HepG2 (cell line): ENCODE results near the gene ZNF644. TPM values are rescaled to one million over a fixed set of nuclear protein-coding genes. Genes with fewer than 3 reads are reported as not detected.

ENCODE experiments used
- ATAC-seq: fragments of 200-7000 bp; cut with Tn5 transposase; 3 replicates; pipeline ENCODE4 v1.9.1; 2020; ENCODE audit warnings: mild to moderate bottlenecking, moderate library complexity
- BruUV-seq: library from RNA; stranded (reverse); fragments of 400-500 nt; replicated peaks from 2 replicates; lab custom pipeline; 2021; lab: Mats Ljungman, UMichigan
- CTCF ChIA-PET: fragments of 300-600 bp; formaldehyde crosslinking; extraction: SDS; loops from one replicate; lab custom pipeline; 2021; ENCODE audit warnings: low total read pairs, inconsistent platforms, low intra/inter-chr PET ratio; lab: Yijun Ruan, JAX
- POLR2A ChIA-PET: fragments of 350-600 bp; sonication (Branson Sonifier 250); formaldehyde crosslinking; loops from one replicate; lab custom pipeline; 2020; ENCODE audit warnings: antibody characterized with exemption, inconsistent platforms; lab: Yijun Ruan, JAX
- DNase-seq: peaks from one replicate; pipeline ENCODE4 v3.0.0-alpha.2; 2015; ENCODE audit warnings: low spot score
- FAIRE-seq: peaks from 3 replicates; lab custom pipeline; 2011; peaks lifted over from hg19 to GRCh38; lab: Jason Lieb, UNC
- H2AFZ ChIP-seq: one replicate; pipeline ENCODE4 v1.6.1; 2011; ENCODE audit warnings: low read length, inconsistent platforms
- H3K27ac ChIP-seq: fragments of 300-600 bp; 3 replicates; pipeline ENCODE4 v1.8.0; 2011; ENCODE audit warnings: mixed run types, mild to moderate bottlenecking, mixed read lengths, low read length, inconsistent platforms; ENCODE audit not compliant: insufficient read depth; ENCODE audit errors: extremely low read length
- H3K27me3 ChIP-seq, 2 experiments: fragments of 200-600 bp in 1 of 2; 2 replicates in 1 of 2; 3 replicates in 1 of 2; pipeline versions ENCODE4 v1.6.0 to v1.8.0; 2011; ENCODE audit warnings: low read length in 2 of 2, mild to moderate bottlenecking in 2 of 2, moderate library complexity in 2 of 2, inconsistent platforms in 1 of 2; ENCODE audit not compliant: insufficient read depth in 2 of 2, control insufficient read depth in 1 of 2
- H3K36me3 ChIP-seq, 2 experiments: fragments of 200-600 bp in 1 of 2; replicated peaks in 1 of 2; 2 replicates in 1 of 2; 3 replicates in 1 of 2; pipeline versions ENCODE4 v1.5.1 to v1.8.0; 2011; ENCODE audit warnings: low read length in 2 of 2, inconsistent platforms in 1 of 2; ENCODE audit not compliant: insufficient read depth in 2 of 2, control insufficient read depth in 1 of 2
- H3K4me1 ChIP-seq: 2 replicates; pipeline ENCODE4 v1.5.1; 2012; ENCODE audit warnings: low read length, inconsistent platforms; ENCODE audit not compliant: insufficient read depth
- H3K4me2 ChIP-seq: 2 replicates; pipeline ENCODE4 v1.6.0; 2011; ENCODE audit warnings: low read depth, low read length, inconsistent platforms
- H3K4me3 ChIP-seq, 3 experiments: fragments of 200-600 bp in 1 of 3; sonication (generic), shearing (Covaris generic) in 1 of 3; replicated peaks in 1 of 3; 2 replicates each; pipeline ENCODE4 v1.5.1; 2011 to 2016; ENCODE audit warnings: low read length in 3 of 3, inconsistent platforms in 2 of 3, low read depth in 2 of 3, mild to moderate bottlenecking in 2 of 3, control low read depth in 1 of 3, mixed read lengths in 1 of 3; ENCODE audit not compliant: insufficient read depth in 1 of 3
- H3K79me2 ChIP-seq: one replicate; pipeline ENCODE4 v1.6.1; 2011; ENCODE audit warnings: low read length, inconsistent platforms; ENCODE audit not compliant: insufficient read depth
- H3K9ac ChIP-seq: 2 replicates; pipeline ENCODE4 v1.6.0; 2011; ENCODE audit warnings: mild to moderate bottlenecking, low read depth, low read length, inconsistent platforms; ENCODE audit not compliant: insufficient read depth
- H3K9me3 ChIP-seq: 2 replicates; pipeline ENCODE4 v1.5.1; 2012; ENCODE audit warnings: mild to moderate bottlenecking, low read length
- H4K20me1 ChIP-seq: 2 replicates; pipeline ENCODE4 v1.6.0; 2011; ENCODE audit warnings: inconsistent platforms, mild to moderate bottlenecking, low read length, moderate library complexity; ENCODE audit not compliant: insufficient read depth
- ATF3 ChIP-seq: sonication (generic); formaldehyde crosslinking; IDR thresholded peaks from 2 replicates; pipeline ENCODE4 v1.4.0; 2020; ENCODE audit warnings: missing genetic modification reagents
- CHD2 ChIP-seq: IDR thresholded peaks from 2 replicates; pipeline ENCODE4 v1.6.1; 2011; ENCODE audit warnings: low read depth, low read length, improper control_type of control experiment
- EED ChIP-seq: sonication (generic); formaldehyde crosslinking; IDR thresholded peaks from 2 replicates; pipeline ENCODE4 v1.5.0; 2020; ENCODE audit warnings: mild to moderate bottlenecking, missing genetic modification reagents
- GRHL1 ChIP-seq: sonication (generic); formaldehyde crosslinking; conservative IDR thresholded peaks from 2 replicates; pipeline ENCODE4 v1.8.0; 2022; ENCODE audit warnings: missing genetic modification reagents
- ISX ChIP-seq: sonication (generic); formaldehyde crosslinking; conservative IDR thresholded peaks from 2 replicates; pipeline ENCODE4 v1.5.0; 2020; ENCODE audit warnings: missing genetic modification reagents
- JUNB ChIP-seq: sonication (generic); formaldehyde crosslinking; IDR thresholded peaks from 2 replicates; pipeline ENCODE4 v1.8.0; 2022; ENCODE audit warnings: missing genetic modification reagents, mild to moderate bottlenecking, borderline replicate concordance
- NFATC3 ChIP-seq: sonication (generic); formaldehyde crosslinking; IDR thresholded peaks from 2 replicates; pipeline ENCODE4 v1.5.1; 2020; ENCODE audit warnings: mild to moderate bottlenecking, missing genetic modification reagents
- TBX2 ChIP-seq: sonication (generic); formaldehyde crosslinking; IDR thresholded peaks from 2 replicates; pipeline ENCODE4 v1.5.0; 2020; ENCODE audit warnings: missing genetic modification reagents, mild to moderate bottlenecking, borderline replicate concordance
- ZNF639 ChIP-seq: conservative IDR thresholded peaks from 2 replicates; pipeline ENCODE4 v1.6.1; 2018; ENCODE audit warnings: missing genetic modification reagents
- ZNF720 ChIP-seq: sonication (generic); formaldehyde crosslinking; IDR thresholded peaks from 2 replicates; pipeline ENCODE4 v1.4.0; 2020; ENCODE audit warnings: missing genetic modification reagents
- ZNF772 ChIP-seq: sonication (generic); formaldehyde crosslinking; IDR thresholded peaks from 2 replicates; pipeline ENCODE4 v1.5.0; 2020; ENCODE audit warnings: mild to moderate bottlenecking, missing genetic modification reagents
- ZNF883 ChIP-seq: sonication (generic); formaldehyde crosslinking; IDR thresholded peaks from 2 replicates; pipeline ENCODE4 v1.5.1; 2020; ENCODE audit warnings: mild to moderate bottlenecking, missing genetic modification reagents; ENCODE audit errors: not compliant biosample characterization
- WGBS: methylation state at CpG from one replicate; pipeline ENCODE4 v1.1.6; 2017; ENCODE audit warnings: low lambda C conversion rate; 5-methylcytosine and 5-hydroxymethylcytosine counted together
- in situ Hi-C: cut with HindIII; loops from 2 replicates; pipeline ENCODE4 v1.10.0; 2017; ENCODE audit warnings: low pct_unique_long_range_greater_than_20kb; ENCODE audit not compliant: extremely low pct_ligation_motif_present
- intact Hi-C: fragments of 100-400 bp; cut with micrococcal nuclease; formaldehyde crosslinking; loops from one replicate; pipeline ENCODE4 v1.10.0; 2022; ENCODE audit not compliant: unreplicated experiment
- polyA plus RNA-seq, 8 experiments: library from polyadenylated mRNA; depleted of rRNA in 3 of 8; stranded (reverse) in 7 of 8; unstranded in 1 of 8; fragments of >200 nt; fragmentation: Illumina TruSeq in 4 of 8; extraction: Trizol in 4 of 8; gene quantifications; 2 replicates each; pipeline versions ENCODE4 v1.2.1 to v1.2.3, GENCODE V29; 2011 to 2016; ENCODE audit warnings: low read depth in 4 of 8, missing spikeins in 1 of 8, mixed read lengths in 1 of 8; ENCODE audit not compliant: insufficient read depth in 1 of 8
- total RNA-seq, 5 experiments: library from RNA; depleted of rRNA; stranded (reverse); fragments of >200 nt; fragmentation: Illumina TruSeq; extraction: Trizol; gene quantifications; 2 replicates each; pipeline ENCODE4 v1.2.3, GENCODE V29; 2016; ENCODE audit warnings: low read depth in 1 of 5

Gene ZNF644
- total and polyA plus RNA-seq, 2 of the 13 experiments (the other 11 are each of a cell fraction or from before 2014, with no cell fraction given) = 17.7 to 51.7 TPM

DNA sequence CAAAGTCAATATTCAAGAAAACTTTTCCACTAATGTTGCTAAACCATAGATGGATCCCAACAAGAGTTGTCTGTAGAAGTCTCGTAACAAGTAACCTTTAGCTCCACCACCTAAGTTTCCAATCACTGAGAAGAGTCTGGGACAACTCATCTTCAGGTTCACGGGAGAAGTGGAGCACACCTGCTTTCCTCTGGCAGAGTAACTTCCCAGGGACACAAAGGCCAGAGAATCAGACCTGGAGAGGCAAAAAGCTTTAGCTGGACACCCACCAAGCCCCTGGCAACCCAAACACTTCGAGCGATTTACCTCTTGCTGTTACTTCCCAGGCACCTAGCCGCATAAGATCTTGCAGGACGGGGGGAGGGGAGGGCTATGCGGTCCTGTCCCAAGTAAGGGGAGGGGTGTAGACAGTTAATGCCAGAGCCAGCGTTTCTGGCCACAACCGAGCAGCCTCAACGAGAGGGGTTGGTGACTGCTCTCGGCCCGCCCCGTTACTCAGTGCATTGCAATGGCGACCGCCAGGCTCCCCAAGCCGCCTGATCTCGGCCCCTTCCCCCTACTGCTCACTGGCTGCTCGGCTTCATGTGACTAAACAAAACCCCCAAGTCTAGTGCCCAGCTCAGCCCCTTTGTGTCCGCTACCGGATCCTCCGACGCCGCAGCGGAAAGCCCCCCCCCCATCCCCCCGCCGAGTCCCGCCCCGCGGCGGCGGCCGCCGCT is 709 bp downstream of the ZNF644 start:
- no peaks in the 10 kb centered on the region; a peak in 1 of 5 replicates for H3K36me3 ChIP-seq
- intact Hi-C loops = no loop called here
- H3K9ac ChIP-seq = peak overlapping the region; percentile 99
- peak overlapping the region; percentile 100 for H3K27ac ChIP-seq
- H3K79me2 ChIP-seq = peaks cover 51% of the 10 kb centered on the region
- peaks cover 68% of the 10 kb centered on the region for H3K4me1 ChIP-seq
- BruUV-seq = no TSS peak
- WGBS = 3% methylated on average over 2 of the region's 33 CpGs
- H3K27me3 ChIP-seq = no peaks in the 10 kb centered on the region; a peak in 1 of 5 replicates
- H3K4me3 ChIP-seq = peak overlapping the region; percentile 77 to 95 (median 92)
- H3K9me3 ChIP-seq = no peaks in the 10 kb centered on the region
- ATAC-seq = peak; percentile 87
- H2AFZ ChIP-seq = no peak overlapping the region
- H4K20me1 ChIP-seq = peaks cover 5% of the 10 kb centered on the region
- DNase-seq = peak; percentile 78
- FAIRE-seq = no peak
- H3K4me2 ChIP-seq = peak overlapping the region; percentile 83
- ChIA-PET POLR2A (interaction anchor here (0.8 to 2.1 kb wide), 5 partner anchors 12 to 58 kb away, joined by 3 to 19 read pairs (median 4); no protein-coding TSS in a partner anchor), CTCF (no interaction called here)
- in situ Hi-C loops = no loop called here
- TF ChIP-seq EED (CRISPR knock-in tag) (no peak; the same call in 1 of the 2 replicates), ATF3 (CRISPR knock-in tag) (no peak), GRHL1 (CRISPR knock-in tag) (no peak), ISX (CRISPR knock-in tag) (no peak), NFATC3 (CRISPR knock-in tag) (peak; percentile 61; the same call in 1 of the 2 replicates), ZNF720 (CRISPR knock-in tag) (no peak), JUNB (no peak), ZNF639 (no peak), CHD2 (no peak), ZNF772 (no peak), ZNF883 (CRISPR knock-in tag) (no peak), TBX2 (CRISPR knock-in tag) (peak; percentile 35; the same call in 1 of the 2 replicates)
